ENCODE measurements around the gene INTS1.

DNA sequence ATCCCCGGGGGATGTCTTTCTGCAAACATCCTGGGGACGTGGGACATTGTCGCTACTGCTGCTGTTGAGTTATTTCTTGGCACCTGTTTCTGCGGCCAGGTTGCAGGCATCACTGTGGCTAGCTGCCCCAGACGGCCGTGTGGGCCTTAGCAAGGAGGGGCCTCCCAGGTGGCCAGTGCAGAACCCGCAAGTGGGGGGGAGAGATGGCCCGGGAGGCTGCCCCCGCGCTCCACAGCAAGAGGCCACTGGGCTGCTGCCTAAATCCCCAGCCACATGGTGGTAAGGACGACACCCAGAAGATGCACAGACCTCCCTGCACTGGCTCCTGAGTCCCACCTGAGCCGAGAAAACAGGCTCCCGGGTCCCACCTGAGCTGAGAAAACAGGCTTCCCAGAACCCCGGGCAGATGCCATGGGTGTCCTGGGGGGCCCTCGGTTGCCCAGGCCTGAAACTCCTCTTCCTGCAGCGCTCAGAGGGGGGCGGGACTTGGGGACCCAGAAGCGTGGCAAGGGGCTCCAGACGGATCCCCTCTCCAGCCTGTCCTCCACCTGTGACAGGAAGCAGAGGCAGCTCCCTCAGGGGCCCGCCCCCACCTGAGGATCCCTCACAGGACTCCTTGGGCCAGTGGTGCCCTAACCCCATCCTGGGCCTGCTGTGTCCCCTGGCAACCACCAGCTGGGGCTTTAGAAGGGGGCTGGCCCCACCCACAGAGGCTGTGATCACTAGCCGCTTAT, 25.4 kb upstream of the INTS1 start:
- TF ChIP-seq, protein P1, sequence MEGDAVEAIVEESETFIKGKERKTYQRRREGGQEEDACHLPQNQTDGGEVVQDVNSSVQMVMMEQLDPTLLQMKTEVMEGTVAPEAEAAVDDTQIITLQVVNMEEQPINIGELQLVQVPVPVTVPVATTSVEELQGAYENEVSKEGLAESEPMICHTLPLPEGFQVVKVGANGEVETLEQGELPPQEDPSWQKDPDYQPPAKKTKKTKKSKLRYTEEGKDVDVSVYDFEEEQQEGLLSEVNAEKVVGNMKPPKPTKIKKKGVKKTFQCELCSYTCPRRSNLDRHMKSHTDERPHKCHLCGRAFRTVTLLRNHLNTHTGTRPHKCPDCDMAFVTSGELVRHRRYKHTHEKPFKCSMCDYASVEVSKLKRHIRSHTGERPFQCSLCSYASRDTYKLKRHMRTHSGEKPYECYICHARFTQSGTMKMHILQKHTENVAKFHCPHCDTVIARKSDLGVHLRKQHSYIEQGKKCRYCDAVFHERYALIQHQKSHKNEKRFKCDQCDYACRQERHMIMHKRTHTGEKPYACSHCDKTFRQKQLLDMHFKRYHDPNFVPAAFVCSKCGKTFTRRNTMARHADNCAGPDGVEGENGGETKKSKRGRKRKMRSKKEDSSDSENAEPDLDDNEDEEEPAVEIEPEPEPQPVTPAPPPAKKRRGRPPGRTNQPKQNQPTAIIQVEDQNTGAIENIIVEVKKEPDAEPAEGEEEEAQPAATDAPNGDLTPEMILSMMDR (IDR thresholded peaks at IDR 0.05), result no peak
- TF ChIP-seq POLR2A (IDR thresholded peaks at IDR 0.05) (no peak), EP300 (IDR thresholded peaks at IDR 0.05) (no peak), POLR2AphosphoS5 (IDR thresholded peaks at IDR 0.05) (no peak)

All from sigmoid colon (tissue), 4 donors.